ENCODE results near the gene BGN.

BGN gene

GRCh38 chrX:153510383-153510782, 15.6 kb downstream of the BGN start:
- no peak for TF ChIP-seq CTCF (IDR thresholded peaks at IDR 0.05; ENCODE audit: unreplicated experiment in 3 of 3)
- peaks cover 5% of the 10 kb centered on the region for H3K4me1 Mint-ChIP-seq
- H3K27me3 Mint-ChIP-seq (ENCODE audit: low read depth) = peaks cover 4% of the 10 kb centered on the region
- H3K27ac Mint-ChIP-seq = no peak overlapping the region
- H3K9me3 Mint-ChIP-seq = peaks cover 9% of the 10 kb centered on the region
- H3K4me3 Mint-ChIP-seq = no peak overlapping the region
- H3K36me3 Mint-ChIP-seq (ENCODE audit: low read depth) = no peaks in the 10 kb centered on the region

DNA sequence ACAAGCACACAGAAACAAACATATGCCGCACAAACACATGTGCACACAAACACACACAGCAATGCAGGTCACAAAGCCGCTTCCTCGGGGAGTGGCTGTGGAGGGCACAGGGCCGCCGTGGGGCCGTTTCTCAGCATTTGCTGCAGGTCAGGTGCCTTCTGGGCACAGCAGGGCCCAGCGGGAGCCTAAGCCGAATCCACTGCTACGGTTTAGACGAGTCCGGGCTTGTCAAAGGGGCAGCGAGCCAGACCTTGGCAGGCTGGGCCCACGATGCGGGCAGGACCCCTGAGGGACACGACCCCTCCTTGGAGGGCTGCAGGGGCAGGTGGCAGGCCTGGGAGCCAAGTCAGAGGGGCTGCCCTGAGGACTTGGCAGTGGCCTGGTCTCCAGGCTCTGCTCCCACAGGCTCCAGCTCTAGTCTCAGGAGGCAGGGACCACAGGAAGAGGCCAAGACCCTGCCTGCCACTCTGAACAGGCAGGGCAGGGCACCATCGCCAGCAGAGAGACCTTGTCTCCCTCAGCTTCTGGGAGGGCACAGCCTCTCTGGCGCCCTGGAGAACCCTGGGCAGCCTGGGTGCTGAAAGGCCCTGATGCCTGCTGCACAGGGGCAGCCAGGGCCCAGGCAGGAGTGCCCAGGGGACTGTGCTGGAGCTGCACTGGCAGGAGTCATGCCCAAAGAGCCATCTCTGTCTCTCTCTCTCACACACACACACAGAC, 17.2 kb downstream of the BGN start:
- Mint-ChIP-seq H3K36me3 (ENCODE audit: low read depth) (peaks cover 4% of the 10 kb centered on the region), H3K4me3 (no peak overlapping the region), H3K9me3 (peaks cover 11% of the 10 kb centered on the region), H3K27ac (no peak overlapping the region), H3K4me1 (peaks cover 5% of the 10 kb centered on the region), H3K27me3 (ENCODE audit: low read depth) (peaks cover 19% of the 10 kb centered on the region)
- no peak for TF ChIP-seq CTCF (IDR thresholded peaks at IDR 0.05; ENCODE audit: unreplicated experiment in 3 of 3)

- peaks cover 22% of the 10 kb centered on the region for H3K27me3 Mint-ChIP-seq (ENCODE audit: low read depth)
- peaks cover 4% of the 10 kb centered on the region for H3K36me3 Mint-ChIP-seq (ENCODE audit: low read depth)
- H3K9me3 Mint-ChIP-seq = peaks cover 11% of the 10 kb centered on the region
- no peak for TF ChIP-seq CTCF (IDR thresholded peaks at IDR 0.05; ENCODE audit: unreplicated experiment in 3 of 3)
- peaks cover 5% of the 10 kb centered on the region for H3K4me1 Mint-ChIP-seq
- H3K4me3 Mint-ChIP-seq = no peak overlapping the region
- H3K27ac Mint-ChIP-seq = no peak overlapping the region
Observed at GRCh38 chrX:153512501-153512893, 17.7 kb downstream of the BGN start.

DNA sequence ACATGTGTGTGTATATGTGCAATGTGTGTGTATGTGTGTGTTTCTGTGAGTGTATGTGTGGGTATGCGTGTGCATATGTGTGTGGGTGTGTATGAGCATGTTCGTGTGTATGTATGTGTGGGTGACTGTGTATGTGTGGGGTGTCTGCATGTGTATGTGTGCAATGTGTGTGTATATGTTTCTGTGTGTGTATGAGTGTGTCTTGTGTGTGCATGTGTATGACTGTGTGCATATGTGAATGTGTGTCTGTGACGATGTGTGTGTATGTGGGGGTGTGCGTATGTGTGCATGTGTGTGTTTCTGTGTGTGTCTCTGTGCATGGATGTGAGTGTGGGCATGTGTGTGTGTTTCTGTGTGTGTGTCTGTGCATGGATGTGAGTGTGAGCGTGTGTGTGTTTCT, 18.5 kb downstream of the BGN start:
- peaks cover 11% of the 10 kb centered on the region for H3K9me3 Mint-ChIP-seq
- H3K4me3 Mint-ChIP-seq = no peak overlapping the region
- H3K27ac Mint-ChIP-seq = no peak overlapping the region
- peaks cover 24% of the 10 kb centered on the region for H3K27me3 Mint-ChIP-seq (ENCODE audit: low read depth)
- TF ChIP-seq CTCF (IDR thresholded peaks at IDR 0.05; ENCODE audit: unreplicated experiment in 3 of 3) = no peak
- H3K36me3 Mint-ChIP-seq (ENCODE audit: low read depth) = peaks cover 4% of the 10 kb centered on the region
- peaks cover 5% of the 10 kb centered on the region for H3K4me1 Mint-ChIP-seq

DNA sequence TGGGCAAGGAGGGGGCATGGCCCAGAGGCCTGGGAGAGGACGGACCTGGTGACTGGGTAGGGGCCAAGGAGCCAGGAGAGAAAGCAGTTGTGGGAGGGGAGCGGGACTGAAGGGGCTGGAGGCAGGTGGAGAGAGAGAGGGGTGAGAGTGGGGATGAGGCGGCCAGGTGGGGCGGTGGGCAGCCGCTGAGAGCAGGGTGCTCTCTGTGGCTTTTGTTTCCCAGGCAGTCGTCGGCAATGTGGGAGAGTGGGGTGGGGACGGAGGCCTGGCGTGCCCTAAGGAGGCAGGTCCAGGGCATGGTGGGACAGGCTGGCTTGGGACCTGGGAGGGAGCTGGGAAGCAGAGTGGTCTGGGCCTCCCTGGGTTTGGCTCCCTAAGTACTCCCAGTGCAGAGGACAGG, 19.5 kb downstream of the BGN start:
- H3K27ac Mint-ChIP-seq = no peak overlapping the region
- no peaks in the 10 kb centered on the region for H3K4me1 Mint-ChIP-seq
- TF ChIP-seq CTCF (IDR thresholded peaks at IDR 0.05; ENCODE audit: unreplicated experiment in 3 of 3) = no peak
- H3K9me3 Mint-ChIP-seq = peaks cover 10% of the 10 kb centered on the region
- H3K36me3 Mint-ChIP-seq (ENCODE audit: low read depth) = peaks cover 4% of the 10 kb centered on the region
- H3K4me3 Mint-ChIP-seq = no peak overlapping the region
- peaks cover 34% of the 10 kb centered on the region for H3K27me3 Mint-ChIP-seq (ENCODE audit: low read depth)

DNA sequence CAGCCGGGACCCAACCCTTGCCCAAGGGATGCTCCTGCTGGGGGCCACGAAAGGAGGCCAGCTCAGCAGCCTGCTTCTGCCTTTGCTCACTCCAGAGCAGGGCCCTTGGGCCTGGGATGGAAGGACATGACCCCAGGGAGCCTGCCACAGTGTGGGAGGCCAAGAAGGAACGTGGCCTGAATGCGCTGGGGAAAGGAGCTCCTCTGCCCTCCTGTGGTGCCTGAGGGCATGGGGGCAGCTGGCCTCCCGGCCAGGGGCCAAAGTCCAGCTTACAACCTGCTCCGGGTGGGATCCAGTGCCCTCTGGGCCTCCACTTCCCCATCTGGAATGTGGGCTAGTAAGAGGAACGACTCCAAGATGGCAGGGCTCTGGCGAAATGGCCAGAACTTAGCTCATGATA, 20.7 kb downstream of the BGN start:
- peaks cover 10% of the 10 kb centered on the region for H3K9me3 Mint-ChIP-seq
- H3K36me3 Mint-ChIP-seq (ENCODE audit: low read depth) = peaks cover 4% of the 10 kb centered on the region
- TF ChIP-seq CTCF (IDR thresholded peaks at IDR 0.05; ENCODE audit: unreplicated experiment in 3 of 3) = no peak

More for the DNA sequence above, 20.7 kb downstream of the BGN start:
- Mint-ChIP-seq H3K4me1 (no peaks in the 10 kb centered on the region), H3K27me3 (ENCODE audit: low read depth) (peaks cover 45% of the 10 kb centered on the region), H3K27ac (no peak overlapping the region), H3K4me3 (no peak overlapping the region)

All from nephron (organoid).